T-helper 2 cell treated with Interferon-gamma antibody and Interleukin-4, amounts not matched to agents 100 ng/mL and 5 ng/mL, for 36 hours (primary cell): ENCODE data around the gene S100A12. TPM values are rescaled to one million over a fixed set of nuclear protein-coding genes. Genes with fewer than 3 reads are reported as not detected.
"Not testable (repeated sequence)": the region's sequence is repeated elsewhere in the genome, so short reads cannot be mapped to it uniquely, and the experiment has no call there.

Experiments used
- intact Hi-C: fragments of 100-400 bp; cut with micrococcal nuclease; formaldehyde crosslinking; loops from one replicate; pipeline ENCODE4 v1.15.1; 2023
- total RNA-seq: library from RNA; stranded (reverse); gene quantifications from 2 replicates; pipeline ENCODE4 v1.2.3, GENCODE V29; 2022

S100A12 gene
- total RNA-seq, 1 donor from 2014 or later, result not detected

GRCh38 chr1:153354515-153355193 is 20.8 kb downstream of the S100A12 start:
- intact Hi-C loops, result no loop called here

GRCh38 chr1:153353226-153353947 is 22.0 kb downstream of the S100A12 start:
- intact Hi-C loops, result no loop called here

- intact Hi-C loops, result loop anchor here (1.0 kb wide), 2 partner anchors 52 to 143 kb away; no protein-coding TSS in a partner anchor
Observed at GRCh38 chr1:153352523-153352922, 22.9 kb downstream of the S100A12 start.

GRCh38 chr1:153350321-153350957 is 25.0 kb downstream of the S100A12 start:
- intact Hi-C loops, result no loop called here

- intact Hi-C loops, result no loop called here
Observed at GRCh38 chr1:153349363-153350320, 25.8 kb downstream of the S100A12 start.

- intact Hi-C loops, result no loop called here
Observed at GRCh38 chr1:153348511-153349362, 26.7 kb downstream of the S100A12 start, which contains the start of gene PGLYRP4. TSS of gene PGLYRP4 (minus strand) at chr1:153348841. CDS start at chr1:153347932, 909 bp downstream.

- intact Hi-C loops, result no loop called here
Observed at GRCh38 chr1:153347856-153348255, 27.6 kb downstream of the S100A12 start.

- intact Hi-C loops, result not testable (repeated sequence)
Observed at GRCh38 chr1:153347049-153347448, 28.4 kb downstream of the S100A12 start.

GRCh38 chr1:153346077-153346723 is 29.2 kb downstream of the S100A12 start:
- intact Hi-C loops, result no loop called here

GRCh38 chr1:153345187-153346076 is 30.0 kb downstream of the S100A12 start:
- intact Hi-C loops, result no loop called here

- intact Hi-C loops, result no loop called here
Observed at GRCh38 chr1:153344718-153345025, 30.7 kb downstream of the S100A12 start.

GRCh38 chr1:153343811-153344717 is 31.4 kb downstream of the S100A12 start:
- intact Hi-C loops, result no loop called here

GRCh38 chr1:153343040-153343681 is 32.3 kb downstream of the S100A12 start:
- intact Hi-C loops, result no loop called here

GRCh38 chr1:153342178-153342577 is 33.2 kb downstream of the S100A12 start:
- intact Hi-C loops, result no loop called here

- intact Hi-C loops, result no loop called here
Observed at GRCh38 chr1:153341431-153341934, 33.9 kb downstream of the S100A12 start.

GRCh38 chr1:153340356-153340755 is 35.1 kb downstream of the S100A12 start:
- intact Hi-C loops, result no loop called here

GRCh38 chr1:153339802-153340201 is 35.6 kb downstream of the S100A12 start:
- intact Hi-C loops, result no loop called here
